Measurements from ENCODE around the gene USP32. TPM values are rescaled to one million over a fixed set of nuclear protein-coding genes. Genes with fewer than 3 reads are reported as not detected.

The USP32 gene
- total RNA-seq, 1 experiment from 2014 or later: 73.5 TPM

DNA sequence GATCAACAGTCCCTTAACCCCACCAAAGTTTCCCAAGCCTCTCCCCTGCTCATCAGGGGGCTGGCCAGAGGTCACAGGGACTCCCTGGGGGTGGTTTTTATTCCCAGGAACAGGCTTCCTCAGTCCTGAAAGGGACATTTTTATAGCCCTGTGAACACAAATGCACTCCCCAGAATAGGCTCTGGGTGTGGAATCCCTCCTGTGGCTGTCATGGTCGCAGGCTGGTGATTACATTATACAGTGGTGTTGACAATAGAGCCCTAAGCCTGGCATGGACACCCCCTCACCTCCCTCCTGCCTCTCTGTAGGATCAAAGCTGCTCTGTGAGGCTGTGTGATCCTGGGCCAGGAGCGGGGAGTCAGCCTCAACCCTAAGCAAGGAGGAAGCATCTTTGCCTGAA, 243.6 kb downstream of the USP32 start:
- Histone ChIP-seq H3K23ac (ENCODE audit: insufficient read length, low read depth, low read length) (no peak overlapping the region), H3K4me1 (ENCODE audit: insufficient read depth, low read length) (peaks cover 22% of the 10 kb centered on the region), H4K5ac (ENCODE audit: insufficient read length, low read depth, low read length) (no peak overlapping the region), H3T11ph (ENCODE audit: low read length) (no peak overlapping the region), H3K4me2 (ENCODE audit: insufficient read depth, insufficient read length, low read length) (no peak overlapping the region), H3K27me3 (ENCODE audit: insufficient read depth, low read length) (peaks cover 14% of the 10 kb centered on the region), H3K79me1 (ENCODE audit: insufficient read depth, low read depth, low read length, poor library complexity, severe bottlenecking) (no peaks in the 10 kb centered on the region), H3K14ac (ENCODE audit: insufficient read depth, low read length) (no peak overlapping the region), H3K27ac (ENCODE audit: insufficient read length, low read depth, low read length) (no peak overlapping the region), H3K9ac (ENCODE audit: extremely low read depth, insufficient read length, low read length) (no peak overlapping the region), H3K23me2 (ENCODE audit: insufficient read length, low read depth, low read length, poor library complexity, severe bottlenecking) (peaks cover 6% of the 10 kb centered on the region), H3K79me2 (ENCODE audit: insufficient read depth, low read length) (no peaks in the 10 kb centered on the region), H3K4ac (ENCODE audit: low read depth, low read length) (no peak overlapping the region), H2AFZ (ENCODE audit: low read length) (no peak overlapping the region), H2BK20ac (ENCODE audit: low read depth, low read length, poor library complexity, severe bottlenecking) (no peak overlapping the region), H2BK120ac (ENCODE audit: low read depth, low read length, poor library complexity, severe bottlenecking) (no peak overlapping the region), H3K56ac (ENCODE audit: insufficient read length, low read depth, low read length) (no peak overlapping the region), H4K91ac (ENCODE audit: insufficient read length, low read depth, low read length) (no peak overlapping the region), H2AK5ac (ENCODE audit: insufficient read length, low read length) (no peak overlapping the region), H4K20me1 (ENCODE audit: control insufficient read depth, insufficient read depth, insufficient read length) (no peaks in the 10 kb centered on the region), H2BK5ac (ENCODE audit: insufficient read length, low read length) (no peak overlapping the region), H3K9me3 (ENCODE audit: control insufficient read depth, low read depth, low read length) (no peaks in the 10 kb centered on the region), H2BK15ac (ENCODE audit: low read depth, low read length) (no peak overlapping the region), H3K18ac (ENCODE audit: insufficient read length, low read depth, low read length) (no peak overlapping the region), H4K8ac (replicated peaks; ENCODE audit: insufficient read length, low read depth, low read length) (no peak overlapping the region), H2BK12ac (ENCODE audit: insufficient read length, low read depth, low read length) (no peak overlapping the region)
- WGBS (ENCODE audit: extremely low coverage, insufficient read length, low lambda C conversion rate): no CpG with 5 or more reads among the region's 2 CpGs
- TF ChIP-seq, protein P1, sequence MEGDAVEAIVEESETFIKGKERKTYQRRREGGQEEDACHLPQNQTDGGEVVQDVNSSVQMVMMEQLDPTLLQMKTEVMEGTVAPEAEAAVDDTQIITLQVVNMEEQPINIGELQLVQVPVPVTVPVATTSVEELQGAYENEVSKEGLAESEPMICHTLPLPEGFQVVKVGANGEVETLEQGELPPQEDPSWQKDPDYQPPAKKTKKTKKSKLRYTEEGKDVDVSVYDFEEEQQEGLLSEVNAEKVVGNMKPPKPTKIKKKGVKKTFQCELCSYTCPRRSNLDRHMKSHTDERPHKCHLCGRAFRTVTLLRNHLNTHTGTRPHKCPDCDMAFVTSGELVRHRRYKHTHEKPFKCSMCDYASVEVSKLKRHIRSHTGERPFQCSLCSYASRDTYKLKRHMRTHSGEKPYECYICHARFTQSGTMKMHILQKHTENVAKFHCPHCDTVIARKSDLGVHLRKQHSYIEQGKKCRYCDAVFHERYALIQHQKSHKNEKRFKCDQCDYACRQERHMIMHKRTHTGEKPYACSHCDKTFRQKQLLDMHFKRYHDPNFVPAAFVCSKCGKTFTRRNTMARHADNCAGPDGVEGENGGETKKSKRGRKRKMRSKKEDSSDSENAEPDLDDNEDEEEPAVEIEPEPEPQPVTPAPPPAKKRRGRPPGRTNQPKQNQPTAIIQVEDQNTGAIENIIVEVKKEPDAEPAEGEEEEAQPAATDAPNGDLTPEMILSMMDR (conservative IDR thresholded peaks at IDR 0.05): no peak
- no peak for DNase-seq
- Mint-ChIP-seq H3K4me1 (peaks cover 45 to 64% of the 10 kb centered on the region in 2 experiments), H3K27ac (no peak overlapping the region), H3K9me3 (no peaks in the 10 kb centered on the region), H3K36me3 (ENCODE audit: insufficient read depth in 1 of 3, low read depth in 3 of 3) (no peaks in the 10 kb centered on the region), H3K4me3 (no peak overlapping the region), H3K27me3 (ENCODE audit: low read depth) (peaks cover 89% of the 10 kb centered on the region)
